HepG2 (cell line): Measurements from ENCODE around the gene TMEM117. TPM values are rescaled to one million over a fixed set of nuclear protein-coding genes. Genes with fewer than 3 reads are reported as not detected.

Source experiments
- GPN1 ChIP-seq: sonication (generic); formaldehyde crosslinking; IDR thresholded peaks from 2 replicates; pipeline ENCODE4 v1.5.1; 2020; ENCODE audit warnings: missing genetic modification reagents, borderline replicate concordance
- NFYC ChIP-seq: IDR thresholded peaks from 2 replicates; pipeline ENCODE4 v1.6.1; 2016; ENCODE audit warnings: missing genetic modification reagents, missing compliant biosample characterization
- NR2F2 ChIP-seq: IDR thresholded peaks from 2 replicates; pipeline ENCODE4 v1.6.1; 2012; ENCODE audit warnings: low read depth, inconsistent platforms, borderline replicate concordance
- ZMYM2 ChIP-seq: sonication (generic); formaldehyde crosslinking; IDR thresholded peaks from 2 replicates; pipeline ENCODE4 v1.8.0; 2022; ENCODE audit warnings: mild to moderate bottlenecking, missing genetic modification reagents
- ZMYM4 ChIP-seq: sonication (generic); formaldehyde crosslinking; IDR thresholded peaks from 2 replicates; pipeline ENCODE4 v1.8.1; 2023; ENCODE audit warnings: mild to moderate bottlenecking, missing genetic modification reagents
- ZNF205 ChIP-seq: IDR thresholded peaks from 2 replicates; pipeline ENCODE4 v1.6.1; 2018; ENCODE audit warnings: missing biosample characterization, missing genetic modification reagents
- ZNF619 ChIP-seq: sonication (generic); formaldehyde crosslinking; IDR thresholded peaks from 2 replicates; pipeline ENCODE4 v1.4.0; 2020; ENCODE audit warnings: mild to moderate bottlenecking, missing genetic modification reagents
- ZNF773 ChIP-seq: sonication (generic); formaldehyde crosslinking; IDR thresholded peaks from 2 replicates; pipeline ENCODE4 v1.4.0; 2020; ENCODE audit warnings: missing genetic modification reagents, borderline replicate concordance
- polyA plus RNA-seq, 8 experiments: library from polyadenylated mRNA; depleted of rRNA in 3 of 8; stranded (reverse) in 7 of 8; unstranded in 1 of 8; fragments of >200 nt; fragmentation: Illumina TruSeq in 4 of 8; extraction: Trizol in 4 of 8; gene quantifications; 2 replicates each; pipeline versions ENCODE4 v1.2.1 to v1.2.3, GENCODE V29; 2011 to 2016; ENCODE audit warnings: low read depth in 4 of 8, missing spikeins in 1 of 8, mixed read lengths in 1 of 8; ENCODE audit not compliant: insufficient read depth in 1 of 8
- total RNA-seq, 5 experiments: library from RNA; depleted of rRNA; stranded (reverse); fragments of >200 nt; fragmentation: Illumina TruSeq; extraction: Trizol; gene quantifications; 2 replicates each; pipeline ENCODE4 v1.2.3, GENCODE V29; 2016; ENCODE audit warnings: low read depth in 1 of 5
- TF ChIP-seq, protein P1 (sequence below): sonication (generic); formaldehyde crosslinking; IDR thresholded peaks from 2 replicates; pipeline ENCODE4 v1.4.0; 2020; ENCODE audit warnings: missing genetic modification reagents, borderline replicate concordance
- TF ChIP-seq, protein P2 (sequence below): IDR thresholded peaks from 2 replicates; pipeline ENCODE4 v1.6.1; 2012; ENCODE audit warnings: low read length, improper control_type of control experiment
- TF ChIP-seq, protein P3 (sequence below): sonication (generic); formaldehyde crosslinking; IDR thresholded peaks from 2 replicates; pipeline ENCODE4 v1.4.0; 2020; ENCODE audit warnings: missing genetic modification reagents, mild to moderate bottlenecking, borderline replicate concordance

Gene TMEM117
- total and polyA plus RNA-seq, 2 of the 13 experiments (the other 11 are each of a cell fraction or from before 2014, with no cell fraction given), result 2.8 to 8.5 TPM

DNA sequence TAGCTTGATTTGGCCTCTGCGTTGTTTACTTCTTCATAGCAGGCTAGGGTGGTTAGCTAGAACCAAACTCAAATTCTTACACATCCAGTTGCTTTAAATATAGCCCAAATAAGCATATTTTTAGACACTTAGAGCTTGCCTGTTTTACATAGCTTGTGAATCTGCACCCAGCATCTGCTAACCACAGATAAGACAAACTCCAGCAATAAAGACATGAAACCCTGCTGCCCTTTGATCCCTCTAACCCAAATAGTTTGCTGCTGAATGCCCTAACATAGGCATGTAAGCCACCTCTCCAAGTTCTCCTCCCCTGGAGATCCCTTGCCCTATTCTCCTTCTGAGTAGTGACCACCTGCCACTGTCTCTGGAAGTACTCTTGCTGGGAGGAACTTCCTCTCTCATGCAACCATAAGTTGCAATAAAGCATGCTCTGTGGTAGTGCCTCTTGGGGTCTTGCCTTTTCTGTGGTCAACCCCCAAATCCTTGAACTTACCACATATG lies 185.6 kb downstream of the TMEM117 start (continued):
- TF ChIP-seq, protein P1, sequence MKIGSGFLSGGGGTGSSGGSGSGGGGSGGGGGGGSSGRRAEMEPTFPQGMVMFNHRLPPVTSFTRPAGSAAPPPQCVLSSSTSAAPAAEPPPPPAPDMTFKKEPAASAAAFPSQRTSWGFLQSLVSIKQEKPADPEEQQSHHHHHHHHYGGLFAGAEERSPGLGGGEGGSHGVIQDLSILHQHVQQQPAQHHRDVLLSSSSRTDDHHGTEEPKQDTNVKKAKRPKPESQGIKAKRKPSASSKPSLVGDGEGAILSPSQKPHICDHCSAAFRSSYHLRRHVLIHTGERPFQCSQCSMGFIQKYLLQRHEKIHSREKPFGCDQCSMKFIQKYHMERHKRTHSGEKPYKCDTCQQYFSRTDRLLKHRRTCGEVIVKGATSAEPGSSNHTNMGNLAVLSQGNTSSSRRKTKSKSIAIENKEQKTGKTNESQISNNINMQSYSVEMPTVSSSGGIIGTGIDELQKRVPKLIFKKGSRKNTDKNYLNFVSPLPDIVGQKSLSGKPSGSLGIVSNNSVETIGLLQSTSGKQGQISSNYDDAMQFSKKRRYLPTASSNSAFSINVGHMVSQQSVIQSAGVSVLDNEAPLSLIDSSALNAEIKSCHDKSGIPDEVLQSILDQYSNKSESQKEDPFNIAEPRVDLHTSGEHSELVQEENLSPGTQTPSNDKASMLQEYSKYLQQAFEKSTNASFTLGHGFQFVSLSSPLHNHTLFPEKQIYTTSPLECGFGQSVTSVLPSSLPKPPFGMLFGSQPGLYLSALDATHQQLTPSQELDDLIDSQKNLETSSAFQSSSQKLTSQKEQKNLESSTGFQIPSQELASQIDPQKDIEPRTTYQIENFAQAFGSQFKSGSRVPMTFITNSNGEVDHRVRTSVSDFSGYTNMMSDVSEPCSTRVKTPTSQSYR (CRISPR knock-in tag), result no peak
- no peak for TF ChIP-seq ZMYM4 (CRISPR knock-in tag)
- TF ChIP-seq, protein P2, sequence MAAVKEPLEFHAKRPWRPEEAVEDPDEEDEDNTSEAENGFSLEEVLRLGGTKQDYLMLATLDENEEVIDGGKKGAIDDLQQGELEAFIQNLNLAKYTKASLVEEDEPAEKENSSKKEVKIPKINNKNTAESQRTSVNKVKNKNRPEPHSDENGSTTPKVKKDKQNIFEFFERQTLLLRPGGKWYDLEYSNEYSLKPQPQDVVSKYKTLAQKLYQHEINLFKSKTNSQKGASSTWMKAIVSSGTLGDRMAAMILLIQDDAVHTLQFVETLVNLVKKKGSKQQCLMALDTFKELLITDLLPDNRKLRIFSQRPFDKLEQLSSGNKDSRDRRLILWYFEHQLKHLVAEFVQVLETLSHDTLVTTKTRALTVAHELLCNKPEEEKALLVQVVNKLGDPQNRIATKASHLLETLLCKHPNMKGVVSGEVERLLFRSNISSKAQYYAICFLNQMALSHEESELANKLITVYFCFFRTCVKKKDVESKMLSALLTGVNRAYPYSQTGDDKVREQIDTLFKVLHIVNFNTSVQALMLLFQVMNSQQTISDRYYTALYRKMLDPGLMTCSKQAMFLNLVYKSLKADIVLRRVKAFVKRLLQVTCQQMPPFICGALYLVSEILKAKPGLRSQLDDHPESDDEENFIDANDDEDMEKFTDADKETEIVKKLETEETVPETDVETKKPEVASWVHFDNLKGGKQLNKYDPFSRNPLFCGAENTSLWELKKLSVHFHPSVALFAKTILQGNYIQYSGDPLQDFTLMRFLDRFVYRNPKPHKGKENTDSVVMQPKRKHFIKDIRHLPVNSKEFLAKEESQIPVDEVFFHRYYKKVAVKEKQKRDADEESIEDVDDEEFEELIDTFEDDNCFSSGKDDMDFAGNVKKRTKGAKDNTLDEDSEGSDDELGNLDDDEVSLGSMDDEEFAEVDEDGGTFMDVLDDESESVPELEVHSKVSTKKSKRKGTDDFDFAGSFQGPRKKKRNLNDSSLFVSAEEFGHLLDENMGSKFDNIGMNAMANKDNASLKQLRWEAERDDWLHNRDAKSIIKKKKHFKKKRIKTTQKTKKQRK, result no peak
- TF ChIP-seq GPN1 (CRISPR knock-in tag), result no peak
- TF ChIP-seq ZNF773 (CRISPR knock-in tag), result no peak
- TF ChIP-seq ZNF619 (CRISPR knock-in tag), result no peak
- no peak for TF ChIP-seq ZMYM2
- TF ChIP-seq, protein P3, sequence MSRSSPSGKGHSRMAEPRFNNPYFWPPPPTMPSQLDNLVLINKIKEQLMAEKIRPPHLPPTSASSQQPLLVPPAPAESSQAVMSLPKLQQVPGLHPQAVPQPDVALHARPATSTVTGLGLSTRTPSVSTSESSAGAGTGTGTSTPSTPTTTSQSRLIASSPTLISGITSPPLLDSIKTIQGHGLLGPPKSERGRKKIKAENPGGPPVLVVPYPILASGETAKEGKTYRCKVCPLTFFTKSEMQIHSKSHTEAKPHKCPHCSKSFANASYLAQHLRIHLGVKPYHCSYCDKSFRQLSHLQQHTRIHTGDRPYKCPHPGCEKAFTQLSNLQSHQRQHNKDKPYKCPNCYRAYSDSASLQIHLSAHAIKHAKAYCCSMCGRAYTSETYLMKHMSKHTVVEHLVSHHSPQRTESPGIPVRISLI (CRISPR knock-in tag), result no peak
- no peak for TF ChIP-seq ZNF205 (CRISPR knock-in tag)
- no peak for TF ChIP-seq NR2F2
- TF ChIP-seq NFYC, result no peak
